Body of pancreas (tissue), 4 donors: ENCODE measurements around the gene RFFL. TPM values are rescaled to one million over a fixed set of nuclear protein-coding genes. Genes with fewer than 3 reads are reported as not detected.

Source experiments
- ATAC-seq: fragments of 150-250 bp; one replicate; pipeline ENCODE4 v1.9.1; 2016
- DNase-seq, 4 donors: peaks; one replicate each; pipeline ENCODE4 v3.0.0-alpha.2; 2019
- H3K27ac ChIP-seq, 4 donors: fragments of 200-600 bp; sonication (generic); 1 replicate in 3 of 4; 2 replicates in 1 of 4; pipeline versions ENCODE4 v1.5.1 to v1.6.1; 2016 to 2019; ENCODE audit warnings: mild to moderate bottlenecking in 1 of 4, mixed read lengths in 1 of 4, moderate library complexity in 1 of 4
- H3K27me3 ChIP-seq, 2 donors: fragments of 200-600 bp; sonication (generic); one replicate each; pipeline ENCODE4 v1.6.0; 2016; ENCODE audit warnings: mild to moderate bottlenecking in 1 of 2
- H3K36me3 ChIP-seq, 2 donors: fragments of 200-600 bp; sonication (generic); replicated peaks in 1 of 2; 2 replicates each; pipeline ENCODE4 v1.5.1; 2016; ENCODE audit warnings: low read depth in 2 of 2; ENCODE audit not compliant: insufficient read depth in 1 of 2
- H3K4me1 ChIP-seq: fragments of 200-600 bp; sonication (generic); one replicate; pipeline ENCODE4 v1.6.0; 2016
- H3K4me3 ChIP-seq, 2 donors: fragments of 200-600 bp; sonication (generic); 1 replicate in 1 of 2; 2 replicates in 1 of 2; pipeline ENCODE4 v1.5.1; 2016 to 2019
- H3K9me3 ChIP-seq, 3 donors: fragments of 200-600 bp; sonication (generic); 1 replicate in 2 of 3; 2 replicates in 1 of 3; pipeline ENCODE4 v1.5.1; 2016
- POLR2A ChIP-seq, 3 donors: fragments of 450-650 bp; IDR thresholded peaks; one replicate each; pipeline ENCODE4 v1.6.1; 2016; ENCODE audit warnings: antibody characterized with exemption in 3 of 3, mild to moderate bottlenecking in 2 of 3
- WGBS, 2 donors: methylation state at CpG; one replicate each; pipeline ENCODE4 v1.1.5; 2017; 5-methylcytosine and 5-hydroxymethylcytosine counted together
- intact Hi-C: fragments of 100-400 bp; cut with DNase I; formaldehyde crosslinking; loops from one replicate; pipeline ENCODE4 v1.15.1; 2023
- total RNA-seq, 2 donors: library from RNA; depleted of rRNA; stranded (reverse); fragments of >200 nt; gene quantifications; one replicate each; pipeline ENCODE4 v1.1.0, GENCODE V29; 2016
- TF ChIP-seq, protein P1 (sequence below), 7 experiments: fragments of 450-650 bp in 4 of 7; fragments of 200-600 bp in 3 of 7; sonication (generic) in 3 of 7; IDR thresholded peaks; one replicate each; pipeline ENCODE4 v1.5.1; 2016 to 2019; ENCODE audit warnings: antibody characterized with exemption in 7 of 7

The RFFL gene
- total RNA-seq, 2 donors from 2014 or later, result 11.9 to 17.8 TPM

DNA sequence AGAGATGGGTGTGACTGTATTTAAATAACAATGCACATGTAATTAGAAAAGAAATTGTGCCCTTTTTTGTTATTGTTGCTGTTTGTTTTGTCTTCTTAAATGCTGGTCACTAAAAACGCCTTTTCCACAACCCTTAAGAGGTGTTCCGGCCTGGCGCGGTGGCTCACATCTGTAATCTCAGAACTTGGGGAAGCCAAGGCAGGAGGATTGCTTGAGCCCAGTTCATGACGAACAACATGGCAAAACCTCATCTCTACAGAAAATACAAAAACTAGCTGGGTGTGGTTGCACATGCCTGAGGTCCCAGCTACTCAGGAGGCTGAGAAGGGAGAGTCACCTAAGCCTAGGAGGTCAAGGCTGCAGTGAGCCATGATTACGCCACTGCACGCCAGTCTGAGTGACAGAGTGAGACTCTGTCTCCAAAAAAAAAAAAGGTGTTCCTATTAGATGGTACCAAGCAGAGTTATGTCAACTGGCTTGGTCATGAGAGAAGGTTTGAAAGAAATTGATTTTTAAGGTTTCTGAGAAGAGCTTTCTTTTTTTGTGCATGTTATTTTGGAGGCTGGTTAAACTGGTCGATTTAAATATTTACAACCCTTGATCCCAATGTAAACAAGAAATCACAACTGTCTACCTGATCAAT, 23.5 kb upstream of the RFFL start:
- TF ChIP-seq POLR2A (IDR thresholded peaks at IDR 0.05), result no peak
- TF ChIP-seq, protein P1, sequence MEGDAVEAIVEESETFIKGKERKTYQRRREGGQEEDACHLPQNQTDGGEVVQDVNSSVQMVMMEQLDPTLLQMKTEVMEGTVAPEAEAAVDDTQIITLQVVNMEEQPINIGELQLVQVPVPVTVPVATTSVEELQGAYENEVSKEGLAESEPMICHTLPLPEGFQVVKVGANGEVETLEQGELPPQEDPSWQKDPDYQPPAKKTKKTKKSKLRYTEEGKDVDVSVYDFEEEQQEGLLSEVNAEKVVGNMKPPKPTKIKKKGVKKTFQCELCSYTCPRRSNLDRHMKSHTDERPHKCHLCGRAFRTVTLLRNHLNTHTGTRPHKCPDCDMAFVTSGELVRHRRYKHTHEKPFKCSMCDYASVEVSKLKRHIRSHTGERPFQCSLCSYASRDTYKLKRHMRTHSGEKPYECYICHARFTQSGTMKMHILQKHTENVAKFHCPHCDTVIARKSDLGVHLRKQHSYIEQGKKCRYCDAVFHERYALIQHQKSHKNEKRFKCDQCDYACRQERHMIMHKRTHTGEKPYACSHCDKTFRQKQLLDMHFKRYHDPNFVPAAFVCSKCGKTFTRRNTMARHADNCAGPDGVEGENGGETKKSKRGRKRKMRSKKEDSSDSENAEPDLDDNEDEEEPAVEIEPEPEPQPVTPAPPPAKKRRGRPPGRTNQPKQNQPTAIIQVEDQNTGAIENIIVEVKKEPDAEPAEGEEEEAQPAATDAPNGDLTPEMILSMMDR (IDR thresholded peaks at IDR 0.05), result no peak
- H3K27me3 ChIP-seq, result no peaks in the 10 kb centered on the region
- no peak overlapping the region for H3K4me3 ChIP-seq
- DNase-seq (peak in 2 of 4 donors; percentile 20 to 33), ATAC-seq (no peak)
- intact Hi-C loops, result no loop called here
- no peaks in the 10 kb centered on the region for H3K9me3 ChIP-seq
- H3K36me3 ChIP-seq, result no peaks in the 10 kb centered on the region
- peak overlapping the region in 3 of 4 donors; percentile 85 to 94 (median 89) for H3K27ac ChIP-seq
- H3K4me1 ChIP-seq, result peaks cover 36% of the 10 kb centered on the region
- WGBS, 2 donors, result 57 to 62% methylated on average over 8 of the region's 8 CpGs

- WGBS, 2 donors, result 95 to 96% methylated on average over 8 of the region's 8 CpGs
- intact Hi-C loops, result no loop called here
- H3K4me1 ChIP-seq, result peaks cover 38% of the 10 kb centered on the region
Measured at GRCh38 chr17:35086164-35086563, 22.7 kb upstream of the RFFL start.

GRCh38 chr17:35084987-35085386, 21.5 kb upstream of the RFFL start:
- ATAC-seq, result no peak
- WGBS, 2 donors, result 62 to 66% methylated on average over 2 of the region's 2 CpGs
- Histone ChIP-seq H3K4me3 (no peak overlapping the region), H3K36me3 (no peaks in the 10 kb centered on the region), H3K4me1 (peaks cover 38% of the 10 kb centered on the region), H3K27ac (no peak overlapping the region), H3K9me3 (no peaks in the 10 kb centered on the region), H3K27me3 (no peaks in the 10 kb centered on the region)
- DNase-seq, result no peak
- TF ChIP-seq POLR2A (IDR thresholded peaks at IDR 0.05), result no peak
- TF ChIP-seq, protein P1 (IDR thresholded peaks at IDR 0.05), result no peak
- intact Hi-C loops, result no loop called here

More at GRCh38 chr17:35086164-35086563, 22.7 kb upstream of the RFFL start:
- Histone ChIP-seq H3K36me3 (no peaks in the 10 kb centered on the region), H3K27me3 (no peaks in the 10 kb centered on the region), H3K9me3 (no peaks in the 10 kb centered on the region), H3K27ac (peak overlapping the region in 1 of 4 donors; percentile 1), H3K4me3 (no peak overlapping the region)
- ATAC-seq (no peak), DNase-seq (no peak)
- no peak for TF ChIP-seq POLR2A (IDR thresholded peaks at IDR 0.05)
- TF ChIP-seq, protein P1 (IDR thresholded peaks at IDR 0.05), result no peak

DNA sequence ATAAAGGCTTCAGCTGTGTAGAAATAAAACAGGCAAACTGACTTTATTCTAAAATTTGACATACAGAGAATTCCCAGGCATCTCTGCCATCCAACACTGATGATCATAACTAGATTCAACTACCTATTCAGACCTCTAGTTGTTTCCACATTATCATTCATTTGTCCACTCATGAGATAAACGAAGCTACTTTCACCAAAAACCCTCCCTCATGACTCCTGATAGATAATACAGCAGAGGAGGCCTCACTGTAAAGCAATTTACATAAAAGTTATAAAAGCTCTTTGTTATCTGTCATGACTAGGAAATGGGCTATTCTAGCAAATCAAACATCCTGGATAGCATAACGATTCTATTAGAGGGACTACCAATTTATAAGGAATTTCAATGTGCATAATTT, 19.6 kb upstream of the RFFL start:
- intact Hi-C loops, result no loop called here
- WGBS, 2 donors, result 73 to 75% methylated on average over 2 of the region's 2 CpGs

More for the DNA sequence above, 19.6 kb upstream of the RFFL start:
- DNase-seq (no peak), ATAC-seq (no peak)
- Histone ChIP-seq H3K9me3 (no peaks in the 10 kb centered on the region), H3K4me1 (peaks cover 31% of the 10 kb centered on the region), H3K27ac (no peak overlapping the region), H3K27me3 (no peaks in the 10 kb centered on the region), H3K4me3 (no peak overlapping the region), H3K36me3 (no peaks in the 10 kb centered on the region)
- TF ChIP-seq, protein P1 (IDR thresholded peaks at IDR 0.05), result no peak
- TF ChIP-seq POLR2A (IDR thresholded peaks at IDR 0.05), result no peak
